HCT116 (cell line): ENCODE results near the gene EIF4G3.

Experiments used
- CEBPB ChIP-seq: IDR thresholded peaks from 2 replicates; pipeline ENCODE4 v1.6.1; 2012; ENCODE audit warnings: low read depth
- EGR1 ChIP-seq: IDR thresholded peaks from 2 replicates; pipeline ENCODE4 v1.6.1; 2012; ENCODE audit warnings: low read depth
- EZH2 ChIP-seq: fragments of 200-600 bp; sonication (generic); IDR thresholded peaks from 2 replicates; pipeline ENCODE4 v1.6.1; 2017; ENCODE audit warnings: antibody characterized with exemption, mixed run types
- POLR2A ChIP-seq: IDR thresholded peaks from 2 replicates; pipeline ENCODE4 v1.7.0; 2011; ENCODE audit warnings: borderline replicate concordance; ENCODE audit not compliant: insufficient read depth, insufficient read length; ENCODE audit errors: extremely low read depth
- POLR2AphosphoS5 ChIP-seq: IDR thresholded peaks from 2 replicates; pipeline ENCODE4 v1.6.1; 2011; ENCODE audit warnings: mild to moderate bottlenecking, low read depth, low read length, moderate library complexity
- RAD21 ChIP-seq: IDR thresholded peaks from 2 replicates; pipeline ENCODE4 v1.6.1; 2012; ENCODE audit warnings: low read depth, mild to moderate bottlenecking
- SP1 ChIP-seq: IDR thresholded peaks from 2 replicates; pipeline ENCODE4 v1.6.1; 2012; ENCODE audit warnings: low read depth
- SRF ChIP-seq: IDR thresholded peaks from 2 replicates; pipeline ENCODE4 v1.6.1; 2012; ENCODE audit warnings: low read depth
- ZNF274 ChIP-seq: fragments of 200-500 bp; sonication (Bioruptor generic); IDR thresholded peaks from 2 replicates; pipeline ENCODE4 v1.6.1; 2014; ENCODE audit warnings: mild to moderate bottlenecking, low read depth, low read length, inconsistent platforms
- TF ChIP-seq, protein P1 (sequence below), 3 experiments: fragments of 200-600 bp in 1 of 3; sonication (generic) in 1 of 3; IDR thresholded peaks in 2 of 3; conservative IDR thresholded peaks in 1 of 3; 2 replicates each; pipeline ENCODE4 v1.5.1; 2012 to 2017; ENCODE audit warnings: low read depth in 2 of 3, low read length in 2 of 3, antibody characterized with exemption in 1 of 3, borderline replicate concordance in 1 of 3, control low read depth in 1 of 3, mild to moderate bottlenecking in 1 of 3, mixed read lengths in 1 of 3, mixed run types in 1 of 3, moderate library complexity in 1 of 3; ENCODE audit not compliant: insufficient read depth in 1 of 3
- TF ChIP-seq, protein P2 (sequence below): IDR thresholded peaks from 2 replicates; pipeline ENCODE4 v1.6.1; 2012; ENCODE audit warnings: low read depth
- TF ChIP-seq, protein P3 (sequence below): IDR thresholded peaks from 2 replicates; pipeline ENCODE4 v1.6.1; 2012

DNA sequence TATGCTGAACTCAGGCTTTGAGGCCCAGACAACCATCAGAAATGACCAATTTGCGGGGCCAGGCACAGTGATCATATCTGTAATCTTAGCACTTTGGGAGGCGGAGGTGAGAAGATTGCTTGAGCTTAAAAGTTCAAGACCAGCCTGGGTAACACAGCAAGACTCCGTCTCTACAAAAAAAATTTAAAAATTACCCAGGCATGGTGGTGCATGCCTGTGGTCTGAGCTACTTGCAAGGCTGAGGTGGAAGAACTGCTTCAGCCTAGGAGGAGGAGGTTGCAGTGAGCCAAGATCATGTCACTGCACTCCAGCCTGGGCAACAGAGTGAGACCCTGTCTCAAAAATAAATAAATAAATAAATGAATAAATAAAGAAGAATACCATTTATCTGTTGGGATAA lies 156.5 kb downstream of the EIF4G3 start:
- no peak for TF ChIP-seq POLR2A
- TF ChIP-seq, protein P1, sequence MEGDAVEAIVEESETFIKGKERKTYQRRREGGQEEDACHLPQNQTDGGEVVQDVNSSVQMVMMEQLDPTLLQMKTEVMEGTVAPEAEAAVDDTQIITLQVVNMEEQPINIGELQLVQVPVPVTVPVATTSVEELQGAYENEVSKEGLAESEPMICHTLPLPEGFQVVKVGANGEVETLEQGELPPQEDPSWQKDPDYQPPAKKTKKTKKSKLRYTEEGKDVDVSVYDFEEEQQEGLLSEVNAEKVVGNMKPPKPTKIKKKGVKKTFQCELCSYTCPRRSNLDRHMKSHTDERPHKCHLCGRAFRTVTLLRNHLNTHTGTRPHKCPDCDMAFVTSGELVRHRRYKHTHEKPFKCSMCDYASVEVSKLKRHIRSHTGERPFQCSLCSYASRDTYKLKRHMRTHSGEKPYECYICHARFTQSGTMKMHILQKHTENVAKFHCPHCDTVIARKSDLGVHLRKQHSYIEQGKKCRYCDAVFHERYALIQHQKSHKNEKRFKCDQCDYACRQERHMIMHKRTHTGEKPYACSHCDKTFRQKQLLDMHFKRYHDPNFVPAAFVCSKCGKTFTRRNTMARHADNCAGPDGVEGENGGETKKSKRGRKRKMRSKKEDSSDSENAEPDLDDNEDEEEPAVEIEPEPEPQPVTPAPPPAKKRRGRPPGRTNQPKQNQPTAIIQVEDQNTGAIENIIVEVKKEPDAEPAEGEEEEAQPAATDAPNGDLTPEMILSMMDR (IDR thresholded peaks at IDR 0.05 in 2 of 3, conservative IDR thresholded peaks at IDR 0.05 in 1 of 3; ENCODE audit: borderline replicate concordance in 1 of 3, insufficient read depth in 1 of 3, low read depth in 2 of 3, low read length in 2 of 3) = no peak
- no peak for TF ChIP-seq RAD21
- TF ChIP-seq EGR1 = no peak
- TF ChIP-seq SRF = no peak
- no peak for TF ChIP-seq POLR2AphosphoS5
- TF ChIP-seq CEBPB = no peak
- no peak for TF ChIP-seq EZH2
- TF ChIP-seq, protein P2, sequence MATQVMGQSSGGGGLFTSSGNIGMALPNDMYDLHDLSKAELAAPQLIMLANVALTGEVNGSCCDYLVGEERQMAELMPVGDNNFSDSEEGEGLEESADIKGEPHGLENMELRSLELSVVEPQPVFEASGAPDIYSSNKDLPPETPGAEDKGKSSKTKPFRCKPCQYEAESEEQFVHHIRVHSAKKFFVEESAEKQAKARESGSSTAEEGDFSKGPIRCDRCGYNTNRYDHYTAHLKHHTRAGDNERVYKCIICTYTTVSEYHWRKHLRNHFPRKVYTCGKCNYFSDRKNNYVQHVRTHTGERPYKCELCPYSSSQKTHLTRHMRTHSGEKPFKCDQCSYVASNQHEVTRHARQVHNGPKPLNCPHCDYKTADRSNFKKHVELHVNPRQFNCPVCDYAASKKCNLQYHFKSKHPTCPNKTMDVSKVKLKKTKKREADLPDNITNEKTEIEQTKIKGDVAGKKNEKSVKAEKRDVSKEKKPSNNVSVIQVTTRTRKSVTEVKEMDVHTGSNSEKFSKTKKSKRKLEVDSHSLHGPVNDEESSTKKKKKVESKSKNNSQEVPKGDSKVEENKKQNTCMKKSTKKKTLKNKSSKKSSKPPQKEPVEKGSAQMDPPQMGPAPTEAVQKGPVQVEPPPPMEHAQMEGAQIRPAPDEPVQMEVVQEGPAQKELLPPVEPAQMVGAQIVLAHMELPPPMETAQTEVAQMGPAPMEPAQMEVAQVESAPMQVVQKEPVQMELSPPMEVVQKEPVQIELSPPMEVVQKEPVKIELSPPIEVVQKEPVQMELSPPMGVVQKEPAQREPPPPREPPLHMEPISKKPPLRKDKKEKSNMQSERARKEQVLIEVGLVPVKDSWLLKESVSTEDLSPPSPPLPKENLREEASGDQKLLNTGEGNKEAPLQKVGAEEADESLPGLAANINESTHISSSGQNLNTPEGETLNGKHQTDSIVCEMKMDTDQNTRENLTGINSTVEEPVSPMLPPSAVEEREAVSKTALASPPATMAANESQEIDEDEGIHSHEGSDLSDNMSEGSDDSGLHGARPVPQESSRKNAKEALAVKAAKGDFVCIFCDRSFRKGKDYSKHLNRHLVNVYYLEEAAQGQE = no peak
- no peak for TF ChIP-seq ZNF274
- TF ChIP-seq, protein P3, sequence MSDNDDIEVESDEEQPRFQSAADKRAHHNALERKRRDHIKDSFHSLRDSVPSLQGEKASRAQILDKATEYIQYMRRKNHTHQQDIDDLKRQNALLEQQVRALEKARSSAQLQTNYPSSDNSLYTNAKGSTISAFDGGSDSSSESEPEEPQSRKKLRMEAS = no peak
- TF ChIP-seq SP1 = no peak
